Activated CD8-positive, alpha-beta T cell treated with anti-CD3 and anti-CD28 coated beads for 36 hours (primary cell): Measurements from ENCODE around the gene TM6SF1. TPM values are rescaled to one million over a fixed set of nuclear protein-coding genes. Genes with fewer than 3 reads are reported as not detected.
"Not testable (repeated sequence)": the region's sequence is repeated elsewhere in the genome, so short reads cannot be mapped to it uniquely, and the experiment has no call there.

Source experiments
- ATAC-seq: fragments of 200-7000 bp; cut with Tn5 transposase; one replicate; pipeline ENCODE4 v1.10.0; 2021; ENCODE audit warnings: mild to moderate bottlenecking, moderate library complexity
- CTCF ChIA-PET: fragments of 350-600 bp; sonication (Branson Sonifier 250); formaldehyde crosslinking; loops from one replicate; lab custom pipeline; 2021; ENCODE audit warnings: antibody characterized with exemption; lab: Charles Lee
- POLR2A ChIA-PET: fragments of 350-600 bp; sonication (Branson Sonifier 250); formaldehyde crosslinking; loops from one replicate; lab custom pipeline; 2021; ENCODE audit warnings: antibody characterized with exemption; lab: Charles Lee
- DNase-seq: peaks from one replicate; pipeline ENCODE4 v3.0.0-alpha.2; 2020
- H3K27ac Mint-ChIP-seq: one replicate; pipeline ENCODE4 v1.8.0; 2021; ENCODE audit warnings: mild to moderate bottlenecking, mixed read lengths
- H3K27me3 Mint-ChIP-seq: one replicate; pipeline ENCODE4 v1.8.0; 2021; ENCODE audit warnings: mixed read lengths
- H3K36me3 Mint-ChIP-seq: one replicate; pipeline ENCODE4 v1.8.0; 2021; ENCODE audit warnings: low read depth, mixed read lengths
- H3K4me1 Mint-ChIP-seq: one replicate; pipeline ENCODE4 v1.8.0; 2021; ENCODE audit warnings: low read depth, mixed read lengths
- H3K4me3 Mint-ChIP-seq: one replicate; pipeline ENCODE4 v1.8.0; 2021; ENCODE audit warnings: mild to moderate bottlenecking, moderate library complexity, mixed read lengths
- H3K9me3 Mint-ChIP-seq: one replicate; pipeline ENCODE4 v1.8.0; 2021; ENCODE audit warnings: mixed read lengths
- CTCF ChIP-seq: fragments of 200-600 bp; IDR thresholded peaks from one replicate; pipeline ENCODE4 v1.8.0; 2022; ENCODE audit warnings: antibody characterized with exemption, mild to moderate bottlenecking
- intact Hi-C: fragments of 100-400 bp; cut with micrococcal nuclease; formaldehyde crosslinking; loops from one replicate; pipeline ENCODE4 v1.10.0; 2022
- total RNA-seq, 2 experiments: library from RNA; stranded (reverse); gene quantifications; one replicate each; pipeline ENCODE4 v1.2.3, GENCODE V29; 2021

The TM6SF1 gene
- total RNA-seq, 2 experiments from 2014 or later = 5.6 TPM

- Mint-ChIP-seq H3K27ac (peak overlapping the region; percentile 80), H3K4me3 (no peak overlapping the region), H3K9me3 (peaks cover 15% of the 10 kb centered on the region), H3K36me3 (peaks cover 20% of the 10 kb centered on the region), H3K27me3 (no peaks in the 10 kb centered on the region), H3K4me1 (peaks cover 26% of the 10 kb centered on the region)
- POLR2A ChIA-PET = no interaction called here
- TF ChIP-seq CTCF = no peak
- peak; percentile 15 for ATAC-seq
- CTCF ChIA-PET = interaction anchor here (1.2 to 1.5 kb wide), 2 partner anchors 43 to 85 kb away, joined by 3 to 5 read pairs; no protein-coding TSS in a partner anchor
- no peak for DNase-seq
- intact Hi-C loops = no loop called here
Observed at GRCh38 chr15:83163032-83163431, 55.6 kb downstream of the TM6SF1 start.

GRCh38 chr15:83164111-83164770 is 56.8 kb downstream of the TM6SF1 start:
- H3K27ac Mint-ChIP-seq = peak overlapping the region; percentile 40
- CTCF ChIA-PET = interaction anchor here (1.3 to 2.1 kb wide), 2 partner anchors 34 to 40 kb away, joined by 4 to 6 read pairs; no protein-coding TSS in a partner anchor

GRCh38 chr15:83164771-83165404 is 57.4 kb downstream of the TM6SF1 start:
- no peak for TF ChIP-seq CTCF
- DNase-seq (peak; percentile 45), ATAC-seq (peak; percentile 90)
- intact Hi-C loops = no loop called here
- H3K9me3 Mint-ChIP-seq = peaks cover 19% of the 10 kb centered on the region
- H3K36me3 Mint-ChIP-seq = peaks cover 25% of the 10 kb centered on the region
- H3K27me3 Mint-ChIP-seq = peaks cover 1% of the 10 kb centered on the region
- H3K4me1 Mint-ChIP-seq = peaks cover 23% of the 10 kb centered on the region
- H3K27ac Mint-ChIP-seq = peak overlapping the region; percentile 88
- H3K4me3 Mint-ChIP-seq = peak overlapping the region; percentile 41
- ChIA-PET CTCF (interaction anchor here (1.3 to 2.1 kb wide), 2 partner anchors 33 to 40 kb away, joined by 4 to 6 read pairs; no protein-coding TSS in a partner anchor), POLR2A (interaction anchor here (1.3 kb wide), 1 partner anchor 35 kb away, joined by 3 read pairs; no protein-coding TSS in a partner anchor)

More at GRCh38 chr15:83164111-83164770, 56.8 kb downstream of the TM6SF1 start:
- peaks cover 1% of the 10 kb centered on the region for H3K27me3 Mint-ChIP-seq
- H3K4me3 Mint-ChIP-seq = peak overlapping the region; percentile 14
- intact Hi-C loops = no loop called here
- H3K9me3 Mint-ChIP-seq = peaks cover 18% of the 10 kb centered on the region
- POLR2A ChIA-PET = interaction anchor here (1.3 kb wide), 1 partner anchor 36 kb away, joined by 3 read pairs; no protein-coding TSS in a partner anchor
- ATAC-seq = no peak
- DNase-seq = no peak
- TF ChIP-seq CTCF = no peak
- peaks cover 24% of the 10 kb centered on the region for H3K36me3 Mint-ChIP-seq
- peaks cover 23% of the 10 kb centered on the region for H3K4me1 Mint-ChIP-seq

- no peak overlapping the region for H3K27ac Mint-ChIP-seq
- peaks cover 29% of the 10 kb centered on the region for H3K4me1 Mint-ChIP-seq
- H3K4me3 Mint-ChIP-seq = no peak overlapping the region
- H3K9me3 Mint-ChIP-seq = peaks cover 22% of the 10 kb centered on the region
- no peak for TF ChIP-seq CTCF
- ATAC-seq (no peak), DNase-seq (no peak)
- intact Hi-C loops = no loop called here
- peaks cover 1% of the 10 kb centered on the region for H3K27me3 Mint-ChIP-seq
- POLR2A ChIA-PET = no interaction called here
- peaks cover 28% of the 10 kb centered on the region for H3K36me3 Mint-ChIP-seq
- CTCF ChIA-PET = no interaction called here
Observed at GRCh38 chr15:83166218-83166617, 58.8 kb downstream of the TM6SF1 start.

- Mint-ChIP-seq H3K27ac (no peak overlapping the region), H3K9me3 (peaks cover 22% of the 10 kb centered on the region), H3K27me3 (peaks cover 1% of the 10 kb centered on the region), H3K36me3 (peaks cover 28% of the 10 kb centered on the region), H3K4me1 (peaks cover 29% of the 10 kb centered on the region), H3K4me3 (no peak overlapping the region)
- TF ChIP-seq CTCF = no peak
- ATAC-seq (no peak), DNase-seq (no peak)
- POLR2A ChIA-PET = interaction anchor here (0.6 kb wide), 1 partner anchor 19 kb away, joined by 3 read pairs; no protein-coding TSS in a partner anchor
- intact Hi-C loops = no loop called here
- CTCF ChIA-PET = no interaction called here
Observed at GRCh38 chr15:83166830-83167229, 59.4 kb downstream of the TM6SF1 start.

GRCh38 chr15:83169576-83169975 is 62.1 kb downstream of the TM6SF1 start:
- POLR2A ChIA-PET, CTCF ChIA-PET, H3K27ac Mint-ChIP-seq, intact Hi-C loops, H3K27me3 Mint-ChIP-seq, DNase-seq, H3K4me3 Mint-ChIP-seq, ATAC-seq: not testable (repeated sequence)
- Mint-ChIP-seq H3K9me3 (peaks cover 22% of the 10 kb centered on the region), H3K36me3 (peaks cover 19% of the 10 kb centered on the region), H3K4me1 (peaks cover 17% of the 10 kb centered on the region)
